GM12891 (cell line): Measurements from ENCODE around the gene ANKUB1.

ENCODE experiments used
- PAX5 ChIP-seq: IDR thresholded peaks from 2 replicates; pipeline ENCODE4 v1.6.1; 2011; ENCODE audit warnings: low read length, moderate library complexity, mild to moderate bottlenecking; ENCODE audit not compliant: insufficient read depth, severe bottlenecking
- POLR2A ChIP-seq: IDR thresholded peaks from 2 replicates; pipeline ENCODE4 v1.6.1; 2011; ENCODE audit warnings: low read depth, low read length, control low read depth
- POLR2AphosphoS5 ChIP-seq: IDR thresholded peaks from 2 replicates; pipeline ENCODE4 v1.6.1; 2011; ENCODE audit warnings: low read depth, low read length, control low read depth
- SPI1 ChIP-seq: IDR thresholded peaks from 2 replicates; pipeline ENCODE4 v1.6.1; 2011; ENCODE audit warnings: low read depth, low read length, control low read depth

- TF ChIP-seq POLR2AphosphoS5 = no peak
- no peak for TF ChIP-seq POLR2A
- no peak for TF ChIP-seq SPI1
- TF ChIP-seq PAX5 = no peak
Observed at GRCh38 chr3:149717391-149718056, 74.8 kb downstream of the ANKUB1 start.
